SJCRH30 (cell line): ENCODE results near the gene OR4D10. TPM values are rescaled to one million over a fixed set of nuclear protein-coding genes. Genes with fewer than 3 reads are reported as not detected.
"Not testable (repeated sequence)": the region's sequence is repeated elsewhere in the genome, so short reads cannot be mapped to it uniquely, and the experiment has no call there.

Experiments
- DNase-seq, 2 experiments: peaks; one replicate each; pipeline ENCODE4 v3.0.0-alpha.2; 2015 to 2020
- H3K27ac ChIP-seq: fragments of 250-450 bp; sonication (Bioruptor Pico); 2 replicates; pipeline ENCODE4 v1.5.1; 2020; ENCODE audit warnings: mild to moderate bottlenecking, moderate library complexity
- H3K27me3 ChIP-seq: fragments of 250-450 bp; sonication (Bioruptor Pico); 2 replicates; pipeline ENCODE4 v1.5.1; 2020; ENCODE audit warnings: mild to moderate bottlenecking, moderate library complexity
- H3K36me3 ChIP-seq: fragments of 250-450 bp; sonication (Bioruptor Pico); 2 replicates; pipeline ENCODE4 v1.5.1; 2020; ENCODE audit warnings: mild to moderate bottlenecking, moderate library complexity
- H3K4me1 ChIP-seq: fragments of 250-450 bp; sonication (Bioruptor Pico); 2 replicates; pipeline ENCODE4 v1.5.1; 2020; ENCODE audit warnings: mild to moderate bottlenecking, moderate library complexity
- H3K4me3 ChIP-seq: fragments of 250-450 bp; sonication (Bioruptor Pico); 2 replicates; pipeline ENCODE4 v1.5.1; 2020; ENCODE audit warnings: mild to moderate bottlenecking, moderate library complexity
- H3K9me3 ChIP-seq: fragments of 250-450 bp; sonication (Bioruptor Pico); replicated peaks from 2 replicates; pipeline ENCODE4 v1.5.1; 2020; ENCODE audit warnings: mild to moderate bottlenecking, moderate library complexity
- total RNA-seq: library from RNA; depleted of rRNA; stranded (reverse); fragments of >200 nt; shearing (Covaris generic); gene quantifications from 2 replicates; pipeline ENCODE4 v1.2.3, GENCODE V29; 2014; rRNA removed

Gene OR4D10
- not detected in 2 replicates for total RNA-seq

- H3K9me3 ChIP-seq = no peaks in the 10 kb centered on the region
- DNase-seq = no peak
- no peaks in the 10 kb centered on the region for H3K36me3 ChIP-seq
- H3K27ac ChIP-seq = no peak within 1 kb of the TSS
- H3K27me3 ChIP-seq = no peaks in the 10 kb centered on the region
- H3K4me1 ChIP-seq = no peaks in the 10 kb centered on the region
- no peak within 1 kb of the TSS for H3K4me3 ChIP-seq
These were observed at the start of gene OR4D10 for GRCh38 chr11:59473015-59473414. Gene OR4D10, plus strand, starts transcription at chr11:59473315. Its CDS starts 4,115 bp downstream, at chr11:59477430.

DNA sequence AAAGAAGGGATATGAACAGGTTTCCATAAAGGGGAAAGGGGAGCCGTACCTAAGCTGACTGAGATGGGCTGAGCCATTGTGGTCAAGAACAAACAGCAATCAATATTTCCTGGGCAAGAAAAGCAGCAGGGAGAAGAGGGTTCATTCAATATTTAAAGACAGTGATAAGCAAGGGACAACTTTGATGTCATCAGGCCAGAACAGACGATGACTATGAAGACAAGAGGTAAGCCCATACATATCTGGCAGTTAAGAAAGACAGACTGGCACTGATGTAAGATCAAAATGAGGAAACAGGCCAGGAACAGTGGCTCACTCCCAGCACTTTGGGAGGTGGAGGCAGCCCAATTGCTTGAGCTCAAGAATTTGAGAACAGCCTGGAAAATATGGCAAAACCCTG lies 49.3 kb upstream of the OR4D10 start:
- Histone ChIP-seq H3K4me3 (no peak overlapping the region), H3K4me1 (no peaks in the 10 kb centered on the region), H3K27me3 (no peaks in the 10 kb centered on the region), H3K9me3 (no peaks in the 10 kb centered on the region), H3K27ac (no peak overlapping the region), H3K36me3 (no peaks in the 10 kb centered on the region)
- no peak for DNase-seq

- H3K36me3 ChIP-seq = no peaks in the 10 kb centered on the region
- no peak for DNase-seq
- H3K4me3 ChIP-seq = no peak overlapping the region
- no peaks in the 10 kb centered on the region for H3K27me3 ChIP-seq
- H3K9me3 ChIP-seq = no peaks in the 10 kb centered on the region
- no peaks in the 10 kb centered on the region for H3K4me1 ChIP-seq
- no peak overlapping the region for H3K27ac ChIP-seq
These were observed 48.0 kb upstream of the OR4D10 start for GRCh38 chr11:59425131-59425530.

- no peak within 1 kb of the TSS for H3K27ac ChIP-seq
- no peaks in the 10 kb centered on the region for H3K4me1 ChIP-seq
These were observed 46.6 kb upstream of the OR4D10 start, which contains the start of gene OR5A2 for GRCh38 chr11:59426361-59427067. Gene OR5A2, minus strand, starts transcription at chr11:59426413. Its CDS starts 3,460 bp downstream, at chr11:59422953.

DNA sequence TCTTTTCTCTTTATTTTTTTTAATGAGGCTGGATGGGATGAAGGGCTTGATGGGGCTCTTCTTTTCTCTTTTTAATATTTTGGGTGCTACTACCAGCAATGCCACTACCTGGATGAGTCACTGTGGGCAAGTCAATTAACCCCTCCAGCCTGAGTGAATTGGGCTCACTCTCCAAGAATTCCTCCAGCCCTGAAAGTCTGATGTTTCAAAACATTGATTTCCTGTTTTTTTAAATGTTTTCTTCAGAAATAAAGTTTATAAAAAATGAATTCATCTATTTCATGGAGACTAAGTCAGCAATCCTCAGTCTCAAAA lies 46.1 kb upstream of the OR4D10 start:
- Histone ChIP-seq H3K27ac (no peak overlapping the region), H3K4me3 (no peak overlapping the region), H3K9me3 (no peaks in the 10 kb centered on the region), H3K27me3 (no peaks in the 10 kb centered on the region), H3K36me3 (no peaks in the 10 kb centered on the region), H3K4me1 (no peaks in the 10 kb centered on the region)
- no peak for DNase-seq

More at GRCh38 chr11:59426361-59427067, 46.6 kb upstream of the OR4D10 start, which contains the start of gene OR5A2:
- DNase-seq = no peak
- H3K9me3 ChIP-seq = no peaks in the 10 kb centered on the region
- no peaks in the 10 kb centered on the region for H3K36me3 ChIP-seq
- H3K4me3 ChIP-seq = no peak within 1 kb of the TSS
- no peaks in the 10 kb centered on the region for H3K27me3 ChIP-seq

GRCh38 chr11:59429924-59430516 lies 43.1 kb upstream of the OR4D10 start:
- peak; percentile 28 to 72 for DNase-seq
- H3K4me1 ChIP-seq = no peaks in the 10 kb centered on the region
- no peak overlapping the region for H3K4me3 ChIP-seq
- no peaks in the 10 kb centered on the region for H3K36me3 ChIP-seq
- H3K27ac ChIP-seq = no peak overlapping the region
- H3K27me3 ChIP-seq = no peaks in the 10 kb centered on the region
- no peaks in the 10 kb centered on the region for H3K9me3 ChIP-seq

- Histone ChIP-seq H3K4me3 (no peak within 1 kb of the TSS), H3K9me3 (no peaks in the 10 kb centered on the region), H3K27me3 (no peaks in the 10 kb centered on the region; the same call in 1 of the 2 replicates), H3K4me1 (no peaks in the 10 kb centered on the region), H3K27ac (no peak within 1 kb of the TSS), H3K36me3 (no peaks in the 10 kb centered on the region)
- DNase-seq = no peak
These were observed 36.9 kb upstream of the OR4D10 start, which contains the start of gene OR5A1 for GRCh38 chr11:59436169-59436568. Gene OR5A1, plus strand, starts transcription at chr11:59436469. Its CDS starts 6,700 bp downstream, at chr11:59443169.

DNA sequence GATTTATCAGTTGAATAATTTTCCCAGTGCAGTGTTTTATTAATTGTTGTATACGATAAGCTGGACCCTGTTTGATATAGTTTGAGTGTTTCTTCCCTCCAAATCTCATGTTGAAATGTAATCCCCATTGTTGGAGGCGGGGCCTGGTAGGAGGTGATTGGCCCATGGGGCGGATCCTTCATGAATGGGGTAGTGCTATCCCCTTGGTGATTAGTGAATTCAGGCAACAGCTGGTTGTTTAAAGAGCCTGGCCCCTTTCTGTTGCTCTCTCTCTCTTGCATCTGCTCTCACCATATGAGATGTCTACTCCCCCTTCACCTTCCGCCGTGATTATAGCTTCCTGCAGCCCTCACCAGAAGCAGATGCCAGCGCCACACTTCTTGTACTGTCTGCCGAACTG lies 35.3 kb upstream of the OR4D10 start:
- H3K4me1 ChIP-seq = no peaks in the 10 kb centered on the region
- H3K36me3 ChIP-seq = no peaks in the 10 kb centered on the region
- no peak overlapping the region for H3K4me3 ChIP-seq
- H3K27ac ChIP-seq = no peak overlapping the region
- peak; percentile 26 to 64 for DNase-seq
- no peaks in the 10 kb centered on the region; the same call in 1 of the 2 replicates for H3K27me3 ChIP-seq
- no peaks in the 10 kb centered on the region for H3K9me3 ChIP-seq

DNA sequence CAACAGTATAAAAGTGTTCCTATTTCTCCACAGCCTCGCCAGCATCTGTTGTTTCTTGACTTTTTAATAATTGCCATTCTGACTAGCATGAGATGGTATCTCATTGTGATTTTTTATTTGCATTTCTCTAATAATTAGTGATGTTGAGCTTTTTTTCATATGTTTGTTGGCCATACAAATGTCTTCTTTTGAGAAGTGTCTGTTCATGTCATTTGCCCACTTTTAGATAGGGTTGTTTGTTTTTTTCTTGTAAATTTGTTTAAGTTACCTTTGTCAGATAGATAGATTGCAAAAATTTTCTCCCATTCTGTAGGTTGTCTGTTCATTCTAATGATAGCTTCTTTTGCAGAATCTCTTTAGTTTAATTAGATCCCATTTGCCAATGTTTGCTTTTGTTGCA lies 27.5 kb upstream of the OR4D10 start:
- not testable (repeated sequence) for H3K36me3 ChIP-seq, DNase-seq, H3K27me3 ChIP-seq, H3K4me3 ChIP-seq, H3K27ac ChIP-seq, H3K4me1 ChIP-seq, H3K9me3 ChIP-seq

DNA sequence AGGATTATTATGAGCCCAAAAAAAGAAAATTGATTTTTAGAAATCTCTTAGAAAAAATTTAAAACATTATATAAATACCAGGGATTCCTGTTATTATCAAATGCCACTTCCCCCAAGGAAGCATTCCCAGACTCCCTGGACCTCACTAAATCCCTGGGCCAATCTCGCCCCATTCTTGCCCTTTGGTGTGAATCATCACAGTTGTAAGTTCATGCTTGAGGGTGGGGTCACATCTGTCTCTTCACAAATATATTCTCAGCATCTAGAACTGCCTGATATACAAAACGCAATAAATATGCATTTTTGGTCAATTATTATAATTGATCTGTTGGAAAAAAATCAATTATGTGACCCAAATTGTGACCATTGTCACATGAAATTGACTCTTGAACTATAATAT lies 24.6 kb upstream of the OR4D10 start:
- Histone ChIP-seq H3K27ac (no peak overlapping the region), H3K4me1 (no peaks in the 10 kb centered on the region), H3K27me3 (no peaks in the 10 kb centered on the region), H3K36me3 (no peaks in the 10 kb centered on the region), H3K4me3 (no peak overlapping the region), H3K9me3 (no peaks in the 10 kb centered on the region)
- no peak for DNase-seq

DNA sequence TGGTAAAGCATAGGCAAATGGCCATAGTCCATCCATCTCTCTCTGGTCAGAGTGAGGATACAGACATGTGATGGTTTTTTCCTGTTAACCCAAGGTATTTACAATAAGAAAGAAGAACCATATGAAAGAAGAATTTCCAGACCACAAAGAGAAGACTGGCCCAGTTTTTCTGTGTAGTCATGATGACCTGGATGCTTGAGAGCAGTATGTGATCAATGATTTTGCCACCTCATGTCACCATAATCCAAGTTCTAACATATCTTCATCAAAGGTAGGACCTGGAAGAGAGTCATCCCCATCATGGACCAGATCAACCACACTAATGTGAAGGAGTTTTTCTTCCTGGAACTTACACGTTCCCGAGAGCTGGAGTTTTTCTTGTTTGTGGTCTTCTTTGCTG lies 16.5 kb upstream of the OR4D10 start, which contains the start of gene OR4D6:
Gene OR4D6 (plus strand): TSS at position 301 of the 400 bp plus-strand sequence. CDS start 0 bp downstream, at position 301.
- Histone ChIP-seq H3K36me3 (no peaks in the 10 kb centered on the region), H3K4me1 (no peaks in the 10 kb centered on the region), H3K4me3 (no peak within 1 kb of the TSS), H3K27ac (no peak within 1 kb of the TSS), H3K9me3 (no peaks in the 10 kb centered on the region), H3K27me3 (0 out of 2 replicates have a peak, but pooled peaks cover 4% of the 10 kb centered on the region)
- DNase-seq = no peak

GRCh38 chr11:59459916-59460315 lies 13.2 kb upstream of the OR4D10 start:
- Histone ChIP-seq H3K4me1 (peaks cover 3% of the 10 kb centered on the region; the same call in 1 of the 2 replicates), H3K27ac (no peak overlapping the region), H3K27me3 (0 out of 2 replicates have a peak, but pooled peaks cover 4% of the 10 kb centered on the region), H3K9me3 (no peaks in the 10 kb centered on the region), H3K36me3 (no peaks in the 10 kb centered on the region), H3K4me3 (no peak overlapping the region)
- DNase-seq = no peak

DNA sequence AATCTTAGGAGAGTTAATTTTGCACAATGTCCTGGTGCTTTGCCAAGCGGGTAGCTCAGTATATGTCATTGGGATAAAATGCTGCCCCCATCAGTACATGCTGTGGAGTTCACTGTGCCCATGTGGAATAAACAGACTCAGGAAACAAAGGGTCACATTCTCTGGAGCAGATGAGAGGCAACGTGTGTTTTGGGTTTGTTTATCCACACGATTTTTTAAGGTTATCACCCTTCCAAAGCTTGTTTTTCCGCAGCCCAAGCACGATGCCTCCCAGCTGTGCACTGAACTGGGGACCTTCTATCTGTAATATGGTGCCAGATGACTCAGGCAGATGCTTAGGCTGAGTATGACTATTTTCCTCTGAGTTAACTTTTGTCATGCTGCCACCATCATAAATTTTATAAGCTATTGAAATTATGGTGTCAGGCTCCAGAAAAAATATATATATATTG lies 9.9 kb upstream of the OR4D10 start:
- no peak overlapping the region for H3K27ac ChIP-seq
- H3K4me3 ChIP-seq = no peak overlapping the region
- H3K4me1 ChIP-seq = peaks cover 3% of the 10 kb centered on the region; the same call in 1 of the 2 replicates
- no peaks in the 10 kb centered on the region for H3K9me3 ChIP-seq
- H3K27me3 ChIP-seq = no peaks in the 10 kb centered on the region
- H3K36me3 ChIP-seq = no peaks in the 10 kb centered on the region
- peak; percentile 15 to 52 for DNase-seq

- Histone ChIP-seq H3K4me3 (no peak overlapping the region), H3K9me3 (no peaks in the 10 kb centered on the region), H3K4me1 (no peaks in the 10 kb centered on the region), H3K36me3 (no peaks in the 10 kb centered on the region), H3K27ac (no peak overlapping the region), H3K27me3 (no peaks in the 10 kb centered on the region)
- no peak for DNase-seq
These were observed 2.1 kb downstream of the OR4D10 start for GRCh38 chr11:59475176-59475575.

GRCh38 chr11:59479906-59480305 lies 6.8 kb downstream of the OR4D10 start:
- no peak for DNase-seq
- no peaks in the 10 kb centered on the region for H3K36me3 ChIP-seq
- no peaks in the 10 kb centered on the region for H3K27me3 ChIP-seq
- no peaks in the 10 kb centered on the region for H3K9me3 ChIP-seq
- no peaks in the 10 kb centered on the region for H3K4me1 ChIP-seq
- H3K4me3 ChIP-seq = no peak overlapping the region
- H3K27ac ChIP-seq = no peak overlapping the region
